DMS114 treated with DMSO at 0.1 percent for 48 hours (cell line): ENCODE data around the gene RNF220.
"Not testable (repeated sequence)": the region's sequence is repeated elsewhere in the genome, so short reads cannot be mapped to it uniquely, and the experiment has no call there.

ENCODE experiments used
- DNase-seq: peaks from one replicate; lab custom pipeline; 2025; ENCODE audit not compliant: unreplicated experiment; lab: John Stamatoyannopoulos, UW

The RNF220 gene

GRCh38 chr1:44695671-44696070 lies 290.6 kb downstream of the RNF220 start:
- no peak for DNase-seq

- DNase-seq = no peak
These were observed 291.0 kb downstream of the RNF220 start for GRCh38 chr1:44696101-44696500.

GRCh38 chr1:44696789-44697345 lies 291.8 kb downstream of the RNF220 start:
- no peak for DNase-seq

DNA sequence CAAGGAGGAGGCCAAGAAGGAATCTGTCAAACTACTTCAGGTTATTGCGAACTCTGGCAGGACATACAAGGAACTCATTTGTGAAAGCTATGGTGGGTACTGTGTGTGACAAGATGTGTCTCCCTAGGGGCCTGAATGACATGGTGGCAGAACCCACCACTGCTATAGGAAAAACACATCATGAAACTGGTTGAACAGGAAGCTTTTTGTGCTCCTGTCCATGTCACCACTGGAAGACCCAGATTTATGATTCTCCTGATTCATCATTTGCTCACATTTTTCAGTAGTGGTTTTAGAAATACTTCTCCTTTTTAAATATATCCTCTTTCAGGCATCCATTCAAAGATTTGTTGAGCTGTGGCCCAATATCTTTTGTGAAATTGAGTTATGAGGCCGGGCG lies 293.1 kb downstream of the RNF220 start:
- DNase-seq = no peak

DNA sequence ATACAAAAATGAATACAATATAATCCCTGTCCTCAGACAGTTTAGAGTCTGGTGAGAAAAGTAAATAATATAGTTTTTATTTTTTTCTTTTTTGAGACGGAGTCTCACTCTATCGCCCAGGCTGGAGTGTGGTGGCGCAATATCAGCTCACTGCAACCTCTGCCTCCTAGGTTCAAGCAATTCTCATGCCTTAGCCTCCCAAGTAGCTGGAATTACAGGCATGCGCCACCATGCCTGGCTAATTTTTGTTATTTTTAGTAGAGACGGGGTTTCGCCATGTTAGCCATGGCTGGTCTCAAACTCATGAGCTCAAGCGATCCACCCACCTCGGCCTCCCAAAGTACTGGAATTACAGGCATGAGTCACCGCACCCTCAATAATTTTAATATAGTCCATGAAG lies 294.3 kb downstream of the RNF220 start:
- DNase-seq = not testable (repeated sequence)

DNA sequence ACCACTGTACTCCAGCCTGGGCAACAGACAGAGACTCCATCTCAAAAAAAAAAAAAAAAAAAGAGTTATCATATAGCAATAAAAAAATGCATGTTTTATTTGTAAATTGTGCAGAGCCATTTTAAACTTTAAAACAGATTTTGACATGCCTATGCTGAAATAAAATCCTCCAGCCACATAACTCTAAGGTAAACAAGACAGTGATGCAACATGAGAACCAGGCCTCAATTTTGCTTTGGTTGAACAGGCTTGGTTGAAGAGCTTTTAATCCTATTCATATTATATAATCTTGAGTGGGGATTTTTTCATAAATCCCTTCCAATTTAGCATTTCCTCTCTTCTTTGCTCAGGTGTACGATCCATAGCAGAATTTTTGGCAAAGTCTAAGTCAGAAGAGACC lies 295.5 kb downstream of the RNF220 start:
- no peak for DNase-seq

- DNase-seq = no peak
These were observed 296.1 kb downstream of the RNF220 start for GRCh38 chr1:44701141-44701573.
